ENCODE results near the gene EXOC5. TPM values are rescaled to one million over a fixed set of nuclear protein-coding genes. Genes with fewer than 3 reads are reported as not detected.

EXOC5 gene, protein sequence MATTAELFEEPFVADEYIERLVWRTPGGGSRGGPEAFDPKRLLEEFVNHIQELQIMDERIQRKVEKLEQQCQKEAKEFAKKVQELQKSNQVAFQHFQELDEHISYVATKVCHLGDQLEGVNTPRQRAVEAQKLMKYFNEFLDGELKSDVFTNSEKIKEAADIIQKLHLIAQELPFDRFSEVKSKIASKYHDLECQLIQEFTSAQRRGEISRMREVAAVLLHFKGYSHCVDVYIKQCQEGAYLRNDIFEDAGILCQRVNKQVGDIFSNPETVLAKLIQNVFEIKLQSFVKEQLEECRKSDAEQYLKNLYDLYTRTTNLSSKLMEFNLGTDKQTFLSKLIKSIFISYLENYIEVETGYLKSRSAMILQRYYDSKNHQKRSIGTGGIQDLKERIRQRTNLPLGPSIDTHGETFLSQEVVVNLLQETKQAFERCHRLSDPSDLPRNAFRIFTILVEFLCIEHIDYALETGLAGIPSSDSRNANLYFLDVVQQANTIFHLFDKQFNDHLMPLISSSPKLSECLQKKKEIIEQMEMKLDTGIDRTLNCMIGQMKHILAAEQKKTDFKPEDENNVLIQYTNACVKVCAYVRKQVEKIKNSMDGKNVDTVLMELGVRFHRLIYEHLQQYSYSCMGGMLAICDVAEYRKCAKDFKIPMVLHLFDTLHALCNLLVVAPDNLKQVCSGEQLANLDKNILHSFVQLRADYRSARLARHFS
- total RNA-seq: 28.6 and 36.9 TPM in 2 replicates

DNA sequence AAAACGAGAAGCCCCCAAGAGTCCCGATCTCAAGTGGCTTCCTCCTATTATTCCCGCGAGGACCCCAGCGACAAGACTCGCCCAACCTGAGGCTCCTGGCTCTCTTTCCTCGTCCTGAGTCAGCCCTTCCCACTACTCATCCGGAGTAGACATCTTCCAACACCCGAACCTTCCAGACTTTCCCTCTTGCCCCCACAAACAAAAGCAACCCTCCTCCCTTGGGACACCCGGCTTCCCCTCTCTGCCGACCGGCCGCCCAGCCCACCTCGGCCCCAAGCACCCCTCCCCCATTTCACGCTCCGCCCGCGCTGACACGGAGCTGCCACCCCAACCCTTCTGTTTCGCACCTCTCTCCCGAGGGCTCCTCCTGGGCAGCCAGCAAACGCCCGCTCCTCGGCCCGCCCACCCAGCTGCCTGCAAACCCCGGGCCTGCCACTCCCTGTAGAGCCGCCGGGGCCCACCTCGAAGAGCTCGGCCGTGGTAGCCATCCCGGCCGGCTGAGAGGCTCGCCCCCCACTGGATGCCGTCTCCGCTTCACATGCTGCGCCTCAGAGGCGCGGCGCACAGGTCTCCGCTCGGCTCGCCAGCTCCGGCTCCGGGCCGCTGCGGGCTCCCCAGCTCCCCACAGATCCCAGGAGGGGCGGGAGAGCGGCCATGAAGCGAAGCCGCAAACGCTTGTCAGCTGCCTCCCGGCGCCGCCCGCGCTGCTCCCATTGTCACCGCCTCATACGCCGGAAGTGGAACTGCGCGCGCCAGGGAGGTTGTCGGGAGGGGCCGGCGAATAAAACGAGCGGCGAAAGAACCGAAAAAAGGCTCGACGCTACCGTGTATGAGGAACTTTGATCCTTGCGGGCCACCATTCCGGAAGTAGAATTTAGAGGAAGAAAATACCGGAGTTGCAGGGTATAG, at the start of gene EXOC5, which contains the start of gene AP5M1:
TSS of gene EXOC5 (minus strand) at position 745 of the 909 bp plus-strand sequence. CDS start at position 488, 257 bp downstream.
TSS of gene AP5M1 (plus strand) at position 811 of the 909 bp plus-strand sequence. CDS start 344 bp downstream, outside the sequence.

Other genes with a start within 250 kb of the EXOC5 start
- gene AP5M1, start 66 bp upstream of the EXOC5 start, total RNA-seq: 18.0 and 19.8 TPM in 2 replicates
- gene NAA30, start 121.7 kb upstream of the EXOC5 start, total RNA-seq: 9.6 and 10.2 TPM in 2 replicates
- not detected in 2 replicates for gene CCDC198, start 225.0 kb upstream of the EXOC5 start, total RNA-seq